K562 (cell line): ENCODE measurements around the gene BCL2A1. TPM values are rescaled to one million over a fixed set of nuclear protein-coding genes. Genes with fewer than 3 reads are reported as not detected.

ENCODE experiments used
- C11orf30 ChIP-seq: fragments of 450-650 bp; IDR thresholded peaks from 2 replicates; pipeline ENCODE4 v1.6.1; 2016; ENCODE audit warnings: low read depth, mild to moderate bottlenecking
- CREBBP ChIP-seq: IDR thresholded peaks from one replicate; pipeline ENCODE4 v1.6.1; 2012; ENCODE audit warnings: low read depth, mild to moderate bottlenecking, control low read depth, inconsistent platforms, low read length
- FOSL1 ChIP-seq: fragments of 200-800 bp; sonication (Bioruptor generic); conservative IDR thresholded peaks from 2 replicates; pipeline ENCODE4 v1.6.1; 2016; ENCODE audit warnings: missing genetic modification characterization, missing compliant biosample characterization
- GABPA ChIP-seq: fragments of 200-800 bp; sonication (Bioruptor generic); conservative IDR thresholded peaks from 2 replicates; pipeline ENCODE4 v1.6.1; 2016; ENCODE audit warnings: low read depth, missing genetic modification characterization, missing compliant biosample characterization
- HDAC2 ChIP-seq: fragments of 450-650 bp; IDR thresholded peaks from 2 replicates; pipeline ENCODE4 v1.6.1; 2016; ENCODE audit warnings: mild to moderate bottlenecking
- HNRNPH1 ChIP-seq: fragments of 200-400 bp; formaldehyde crosslinking; optimal IDR thresholded peaks from 2 replicates; pipeline ENCODE3; 2017; ENCODE audit warnings: low read depth, mild to moderate bottlenecking, low read length, moderate library complexity
- RCOR1 ChIP-seq, 2 experiments: IDR thresholded peaks; 2 replicates each; pipeline ENCODE4 v1.6.1; 2012; ENCODE audit warnings: low read depth in 2 of 2, low read length in 2 of 2, borderline replicate concordance in 1 of 2, improper control_type of control experiment in 1 of 2
- RFX1 ChIP-seq: fragments of 450-650 bp; IDR thresholded peaks from 2 replicates; pipeline ENCODE4 v1.6.1; 2016; ENCODE audit warnings: mild to moderate bottlenecking, moderate library complexity
- SRSF1 ChIP-seq: fragments of 200-400 bp; formaldehyde crosslinking; IDR thresholded peaks from 2 replicates; pipeline ENCODE4 v1.6.1; 2017; ENCODE audit warnings: mild to moderate bottlenecking, low read depth, low read length, moderate library complexity
- THAP7 ChIP-seq: fragments of 250-450 bp; sonication (Bioruptor Pico); IDR thresholded peaks from 2 replicates; pipeline ENCODE4 v1.5.0; 2021
- ZNF518B ChIP-seq: fragments of 250-450 bp; sonication (Bioruptor Pico); IDR thresholded peaks from 2 replicates; pipeline ENCODE4 v1.5.0; 2021; ENCODE audit warnings: mild to moderate bottlenecking, moderate library complexity
- ZNF766 ChIP-seq: fragments of 200-800 bp; sonication (Bioruptor generic); conservative IDR thresholded peaks from 2 replicates; pipeline ENCODE4 v1.6.1; 2016; ENCODE audit warnings: missing genetic modification characterization, missing compliant biosample characterization
- polyA plus RNA-seq, 8 experiments: library from polyadenylated mRNA; depleted of rRNA in 4 of 8; stranded (reverse) in 5 of 8; unstranded in 3 of 8; fragments of >200 nt; fragmentation: Nextera tagmentation in 2 of 8; fragmentation: Illumina TruSeq in 1 of 8; extraction: Ambion mirVana in 2 of 8; extraction: Trizol in 1 of 8; gene quantifications; 2 replicates each; pipeline versions ENCODE4 v1.2.1 to v1.2.3, GENCODE V29; 2011 to 2014; ENCODE audit warnings: inconsistent platforms in 1 of 8, missing spikeins in 1 of 8
- total RNA-seq, 7 experiments: library from RNA; depleted of rRNA in 6 of 7; stranded (reverse); fragments of >200 nt in 6 of 7; fragmentation: Illumina TruSeq in 2 of 7; extraction: Trizol in 2 of 7; gene quantifications; 2 replicates each; pipeline versions ENCODE4 v1.2.1 to v1.2.3, GENCODE V29; 2011 to 2021; ENCODE audit warnings: low replicate concordance in 1 of 7
- TF ChIP-seq, protein P1 (sequence below): fragments of 250-450 bp; sonication (Bioruptor Pico); IDR thresholded peaks from 2 replicates; pipeline ENCODE4 v1.4.0; 2020; ENCODE audit warnings: mild to moderate bottlenecking, moderate library complexity, borderline replicate concordance

BCL2A1 gene
- total and polyA plus RNA-seq, 9 of the 15 experiments (the other 6 are each of a cell fraction or from before 2014, with no cell fraction given), result 0.11 to 1.2 (median 0.25) TPM; not detected in 4

DNA sequence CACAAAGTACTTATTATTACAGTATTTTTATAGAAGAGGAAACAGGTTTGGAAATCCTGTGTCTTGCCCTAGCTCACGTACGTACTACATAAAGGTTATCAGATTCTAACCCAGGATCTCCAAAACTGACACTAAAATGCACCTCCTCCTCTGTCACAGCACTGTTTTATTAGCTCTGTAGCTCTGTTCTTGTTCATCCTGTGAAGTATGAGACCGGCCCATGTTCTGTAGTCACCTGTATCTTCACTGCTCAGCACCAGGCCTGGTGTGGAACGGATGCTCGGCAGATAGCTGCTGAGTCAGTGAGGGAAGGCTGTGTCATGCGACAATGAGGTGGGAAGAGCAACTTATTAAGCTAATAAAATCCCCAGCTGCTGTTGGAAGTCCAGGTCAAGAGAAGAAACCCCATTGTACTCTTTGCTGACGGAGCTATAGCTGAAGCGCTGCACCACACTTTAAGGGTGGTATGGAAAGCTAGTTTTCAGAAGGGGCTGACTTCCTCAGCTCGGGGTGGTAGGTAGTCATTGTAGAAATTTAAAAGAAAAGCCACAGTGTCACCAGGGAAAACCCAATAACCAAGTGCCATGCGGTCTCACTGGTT is 22.8 kb downstream of the BCL2A1 start (continued):
- TF ChIP-seq ZNF518B (CRISPR knock-in tag) (no peak), SRSF1 (no peak), THAP7 (CRISPR knock-in tag) (no peak), FOSL1 (tag) (peak; percentile 81), CREBBP (no peak), ZNF766 (CRISPR knock-in tag) (0 out of 2 replicates have a peak, but pooled peaks have one; percentile 17), HDAC2 (0 out of 2 replicates have a peak, but pooled peaks have one; percentile 25), GABPA (tag) (no peak), HNRNPH1 (no peak), RFX1 (no peak), C11orf30 (peak; percentile 91), RCOR1 (IDR thresholded peaks at IDR 0.05; ENCODE audit: borderline replicate concordance in 1 of 2, low read depth in 2 of 2, low read length in 2 of 2) (peak in 1 of 2 experiments; percentile 87; a peak in 1 of 4 replicates)
- TF ChIP-seq, protein P1, sequence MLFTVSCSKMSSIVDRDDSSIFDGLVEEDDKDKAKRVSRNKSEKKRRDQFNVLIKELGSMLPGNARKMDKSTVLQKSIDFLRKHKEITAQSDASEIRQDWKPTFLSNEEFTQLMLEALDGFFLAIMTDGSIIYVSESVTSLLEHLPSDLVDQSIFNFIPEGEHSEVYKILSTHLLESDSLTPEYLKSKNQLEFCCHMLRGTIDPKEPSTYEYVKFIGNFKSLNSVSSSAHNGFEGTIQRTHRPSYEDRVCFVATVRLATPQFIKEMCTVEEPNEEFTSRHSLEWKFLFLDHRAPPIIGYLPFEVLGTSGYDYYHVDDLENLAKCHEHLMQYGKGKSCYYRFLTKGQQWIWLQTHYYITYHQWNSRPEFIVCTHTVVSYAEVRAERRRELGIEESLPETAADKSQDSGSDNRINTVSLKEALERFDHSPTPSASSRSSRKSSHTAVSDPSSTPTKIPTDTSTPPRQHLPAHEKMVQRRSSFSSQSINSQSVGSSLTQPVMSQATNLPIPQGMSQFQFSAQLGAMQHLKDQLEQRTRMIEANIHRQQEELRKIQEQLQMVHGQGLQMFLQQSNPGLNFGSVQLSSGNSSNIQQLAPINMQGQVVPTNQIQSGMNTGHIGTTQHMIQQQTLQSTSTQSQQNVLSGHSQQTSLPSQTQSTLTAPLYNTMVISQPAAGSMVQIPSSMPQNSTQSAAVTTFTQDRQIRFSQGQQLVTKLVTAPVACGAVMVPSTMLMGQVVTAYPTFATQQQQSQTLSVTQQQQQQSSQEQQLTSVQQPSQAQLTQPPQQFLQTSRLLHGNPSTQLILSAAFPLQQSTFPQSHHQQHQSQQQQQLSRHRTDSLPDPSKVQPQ, result no peak
